ENCODE results near the gene SLC35G6. TPM values are rescaled to one million over a fixed set of nuclear protein-coding genes. Genes with fewer than 3 reads are reported as not detected.

The SLC35G6 gene
- total and polyA plus RNA-seq, 2 donors (not counting 1 experiment from before 2014, with no cell fraction given) = not detected

GRCh38 chr17:7477392-7478275 is 3.6 kb upstream of the SLC35G6 start:
- Histone ChIP-seq H2AFZ (ENCODE audit: low read length) (no peak overlapping the region), H4K20me1 (ENCODE audit: control insufficient read depth, extremely low read depth, insufficient read depth, low read length) (peaks cover 2% of the 10 kb centered on the region)

GRCh38 chr17:7478276-7479212 is 2.7 kb upstream of the SLC35G6 start:
- peak; percentile 27 to 49 for DNase-seq (ENCODE audit: low read depth in 2 of 2)
- peaks cover 27% of the 10 kb centered on the region for H3K4me1 ChIP-seq (ENCODE audit: control insufficient read depth, extremely low read depth, insufficient read depth, low read length)

More at GRCh38 chr17:7477392-7478275, 3.6 kb upstream of the SLC35G6 start:
- H3K36me3 ChIP-seq (ENCODE audit: control insufficient read depth, insufficient read depth, low read length) = peaks cover 2% of the 10 kb centered on the region
- no peaks in the 10 kb centered on the region for H3K9me3 ChIP-seq (ENCODE audit: control insufficient read depth, insufficient read depth, low read depth, low read length)
- TF ChIP-seq EZH2 (IDR thresholded peaks at IDR 0.05; ENCODE audit: low read length, missing control alignments) = no peak
- TF ChIP-seq CTCF (conservative IDR thresholded peaks at IDR 0.05 in 1 of 2, IDR thresholded peaks at IDR 0.05 in 1 of 2; ENCODE audit: low read depth in 1 of 2, low read length in 2 of 2) = no peak
- H3K4me2 ChIP-seq (ENCODE audit: extremely low read depth, insufficient read depth, low read length) = peak overlapping the region; percentile 90
- H3K79me2 ChIP-seq (ENCODE audit: control insufficient read depth, insufficient read depth, low read length) = peaks cover 69% of the 10 kb centered on the region
- H3K4me3 ChIP-seq (replicated peaks in 1 of 4; ENCODE audit: control extremely low read depth in 1 of 4, insufficient read depth in 1 of 4, low read depth in 3 of 4, low read length in 4 of 4) = peak overlapping the region; percentile 63 to 91 (median 82)
- H3K27ac ChIP-seq (ENCODE audit: insufficient read depth, low read length) = peak overlapping the region; percentile 91
- H3K9ac ChIP-seq (ENCODE audit: insufficient read depth, low read length) = peak overlapping the region; percentile 96
- H3K27me3 ChIP-seq (ENCODE audit: control insufficient read depth, insufficient read depth, low read length) = no peaks in the 10 kb centered on the region
- peak; percentile 85 to 87 for DNase-seq (ENCODE audit: low read depth in 2 of 2)
- H3K4me1 ChIP-seq (ENCODE audit: control insufficient read depth, extremely low read depth, insufficient read depth, low read length) = peaks cover 24% of the 10 kb centered on the region

More at GRCh38 chr17:7478276-7479212, 2.7 kb upstream of the SLC35G6 start:
- H4K20me1 ChIP-seq (ENCODE audit: control insufficient read depth, extremely low read depth, insufficient read depth, low read length) = peaks cover 2% of the 10 kb centered on the region
- peak overlapping the region; percentile 63 to 91 (median 82) for H3K4me3 ChIP-seq (replicated peaks in 1 of 4; ENCODE audit: control extremely low read depth in 1 of 4, insufficient read depth in 1 of 4, low read depth in 3 of 4, low read length in 4 of 4)
- H3K27me3 ChIP-seq (ENCODE audit: control insufficient read depth, insufficient read depth, low read length) = no peaks in the 10 kb centered on the region
- no peaks in the 10 kb centered on the region for H3K9me3 ChIP-seq (ENCODE audit: control insufficient read depth, insufficient read depth, low read depth, low read length)
- H3K9ac ChIP-seq (ENCODE audit: insufficient read depth, low read length) = peak overlapping the region; percentile 96
- H3K4me2 ChIP-seq (ENCODE audit: extremely low read depth, insufficient read depth, low read length) = peak overlapping the region; percentile 90
- H3K79me2 ChIP-seq (ENCODE audit: control insufficient read depth, insufficient read depth, low read length) = peaks cover 69% of the 10 kb centered on the region
- H2AFZ ChIP-seq (ENCODE audit: low read length) = no peak overlapping the region
- peak overlapping the region; percentile 91 for H3K27ac ChIP-seq (ENCODE audit: insufficient read depth, low read length)
- TF ChIP-seq EZH2 (IDR thresholded peaks at IDR 0.05; ENCODE audit: low read length, missing control alignments) (no peak), CTCF (conservative IDR thresholded peaks at IDR 0.05 in 1 of 2, IDR thresholded peaks at IDR 0.05 in 1 of 2; ENCODE audit: low read depth in 1 of 2, low read length in 2 of 2) (no peak)
- H3K36me3 ChIP-seq (ENCODE audit: control insufficient read depth, insufficient read depth, low read length) = peaks cover 2% of the 10 kb centered on the region
